ENCODE results near the gene ARHGEF28. TPM values are rescaled to one million over a fixed set of nuclear protein-coding genes. Genes with fewer than 3 reads are reported as not detected.
A peak's percentile ranks its signal among the peaks of the same experiment; 100 is the strongest.

Gene ARHGEF28
- total and polyA plus RNA-seq, 2 of the 13 experiments (the other 11 are each of a cell fraction or from before 2014, with no cell fraction given) = 17.4 to 34.1 TPM

GRCh38 chr5:73623901-73624404 is 2.0 kb upstream of the ARHGEF28 start (continued):
- TF ChIP-seq KIAA2018 (CRISPR knock-in tag; IDR thresholded peaks at IDR 0.05; ENCODE audit: borderline replicate concordance) = no peak
- no peak for TF ChIP-seq TEF (CRISPR knock-in tag; IDR thresholded peaks at IDR 0.05)
- TF ChIP-seq SNRNP70 (IDR thresholded peaks at IDR 0.05; ENCODE audit: low read depth, low read length) = no peak
- no peak for TF ChIP-seq GZF1 (CRISPR knock-in tag; IDR thresholded peaks at IDR 0.05)
- no peak for TF ChIP-seq POLR2A (IDR thresholded peaks at IDR 0.05; ENCODE audit: insufficient read depth in 1 of 2, low read depth in 2 of 2, low read length in 2 of 2)
- 0 out of 2 replicates have a peak, but pooled peaks have one; percentile 43 for TF ChIP-seq SP140L (CRISPR knock-in tag; IDR thresholded peaks at IDR 0.05; ENCODE audit: borderline replicate concordance)
- peak in 1 of 2 experiments; percentile 87; a peak in 1 of 4 replicates for TF ChIP-seq KLF16 (CRISPR knock-in tag; IDR thresholded peaks at IDR 0.05)
- peak; percentile 83; the same call in 1 of the 2 replicates for TF ChIP-seq PATZ1 (CRISPR knock-in tag; IDR thresholded peaks at IDR 0.05)
- no peak; a peak in 1 of 4 replicates for TF ChIP-seq HMGXB4 (CRISPR knock-in tag; IDR thresholded peaks at IDR 0.05; ENCODE audit: borderline replicate concordance in 1 of 2, low read depth in 1 of 2)
- no peak for TF ChIP-seq TGIF2 (CRISPR knock-in tag; IDR thresholded peaks at IDR 0.05)
- TF ChIP-seq MXD4 (CRISPR knock-in tag; IDR thresholded peaks at IDR 0.05) = no peak
- TF ChIP-seq ASH2L (IDR thresholded peaks at IDR 0.05; ENCODE audit: insufficient read length, low read depth, low read length) = peak; percentile 90
- no peak for TF ChIP-seq MAZ (IDR thresholded peaks at IDR 0.05; ENCODE audit: borderline replicate concordance, low read depth, low read length)
- TF ChIP-seq MAZ (CRISPR knock-in tag; IDR thresholded peaks at IDR 0.05; ENCODE audit: low read depth) = no peak; the same call in 1 of the 2 replicates
- TF ChIP-seq RARG (CRISPR knock-in tag; IDR thresholded peaks at IDR 0.05; ENCODE audit: low read depth) = no peak
- TF ChIP-seq ZNF460 (CRISPR knock-in tag; IDR thresholded peaks at IDR 0.05; ENCODE audit: borderline replicate concordance) = no peak
- peak; percentile 44; the same call in 1 of the 2 replicates for TF ChIP-seq FOSL1 (CRISPR knock-in tag; IDR thresholded peaks at IDR 0.05; ENCODE audit: borderline replicate concordance)
